Midbrain (tissue), 1 donor: ENCODE data around the gene NOL4L.
A peak's percentile ranks its signal among the peaks of the same experiment; 100 is the strongest.

Experiments used
- DNase-seq: peaks from one replicate; lab custom pipeline; 2025; lab: John Stamatoyannopoulos, UW

NOL4L gene

GRCh38 chr20:32484225-32484957 lies 100.7 kb downstream of the NOL4L start:
- no peak for DNase-seq

GRCh38 chr20:32483351-32484224 lies 101.5 kb downstream of the NOL4L start:
- DNase-seq, result peak; percentile 84

DNA sequence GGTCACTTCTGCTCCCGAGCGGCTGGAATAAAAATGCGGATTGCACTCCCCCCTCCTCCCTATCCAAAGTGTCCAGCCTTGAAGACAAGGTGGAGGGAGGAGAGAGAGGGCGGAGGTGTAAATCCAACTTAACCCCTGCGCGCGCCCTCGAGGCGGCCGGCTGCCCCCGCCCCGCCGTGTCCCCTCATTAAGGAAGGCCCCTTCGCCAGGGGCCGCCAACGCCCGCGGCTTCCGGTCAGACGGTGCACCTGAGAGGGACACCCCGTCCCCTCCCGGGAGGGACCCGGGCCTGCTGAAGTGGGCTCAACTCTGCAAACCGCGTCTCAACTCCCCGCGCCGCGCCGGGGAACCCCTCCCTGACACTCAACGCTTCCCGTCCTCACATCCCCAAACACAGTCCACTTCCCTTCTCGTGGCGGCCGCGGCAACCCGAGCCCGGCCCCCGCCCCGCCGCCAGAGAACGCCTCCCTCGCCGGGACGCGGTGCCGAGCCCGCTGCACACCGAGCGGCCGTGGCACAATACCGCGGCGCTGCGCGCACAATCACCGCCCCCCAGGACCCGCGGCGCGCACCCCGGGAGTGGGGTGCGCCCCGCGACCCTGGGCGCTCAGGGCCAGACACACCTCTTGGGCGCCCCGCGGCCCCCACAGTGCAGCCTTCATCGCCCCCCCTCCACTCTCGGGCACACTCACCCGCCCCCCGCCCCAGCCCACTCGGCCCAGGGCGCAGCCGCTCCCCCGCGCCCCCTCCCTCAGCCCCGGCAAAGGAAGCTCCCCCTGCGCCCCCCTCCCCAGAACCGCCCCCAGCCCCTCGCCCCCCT lies 102.5 kb downstream of the NOL4L start:
- DNase-seq, result no peak

- no peak for DNase-seq
These were observed 103.0 kb downstream of the NOL4L start for GRCh38 chr20:32482143-32482441.

DNA sequence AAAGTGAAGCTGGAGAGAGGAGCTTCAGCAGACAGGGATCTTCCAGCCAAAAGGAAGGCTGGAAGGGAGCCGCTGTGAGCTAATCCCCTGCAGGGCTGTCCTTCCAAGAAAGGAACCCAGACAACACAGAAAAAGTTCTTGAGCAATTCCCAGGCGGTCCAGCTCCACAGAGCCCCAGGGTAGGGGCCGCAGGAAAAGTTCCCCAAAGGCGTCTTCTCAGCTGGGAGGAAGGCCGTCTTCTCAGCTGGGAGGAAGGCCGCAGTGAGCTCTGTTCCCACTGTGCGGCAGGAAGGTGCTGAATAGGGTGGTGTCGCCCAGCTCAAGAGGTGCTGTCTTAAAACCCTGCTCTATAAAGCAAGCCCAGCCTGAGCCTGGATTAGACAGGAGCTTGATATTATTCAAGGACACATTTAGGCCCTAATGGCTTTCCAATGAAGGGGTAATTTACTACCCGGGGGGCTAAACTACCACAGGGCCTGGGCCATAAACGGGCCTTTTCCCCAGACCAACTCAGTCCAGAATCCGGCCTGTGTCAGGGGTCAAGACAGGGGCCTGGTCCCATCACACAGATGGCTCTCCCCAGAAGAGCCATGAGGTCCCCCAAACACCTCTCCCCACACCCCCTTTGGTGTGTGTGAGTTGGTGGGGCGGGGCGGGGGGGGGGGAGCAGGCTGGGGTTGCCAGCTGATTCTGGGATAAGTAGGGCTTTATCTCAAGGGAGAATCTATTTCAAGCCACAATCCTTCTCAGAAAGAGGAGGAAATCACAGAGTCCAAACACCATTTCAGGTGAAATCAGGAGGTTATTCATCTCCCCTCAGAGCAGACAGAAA lies 103.6 kb downstream of the NOL4L start:
- DNase-seq, result peak; percentile 32

GRCh38 chr20:32480371-32481241 lies 104.5 kb downstream of the NOL4L start:
- DNase-seq, result no peak

- DNase-seq, result no peak
These were observed 105.4 kb downstream of the NOL4L start for GRCh38 chr20:32479697-32480171.

DNA sequence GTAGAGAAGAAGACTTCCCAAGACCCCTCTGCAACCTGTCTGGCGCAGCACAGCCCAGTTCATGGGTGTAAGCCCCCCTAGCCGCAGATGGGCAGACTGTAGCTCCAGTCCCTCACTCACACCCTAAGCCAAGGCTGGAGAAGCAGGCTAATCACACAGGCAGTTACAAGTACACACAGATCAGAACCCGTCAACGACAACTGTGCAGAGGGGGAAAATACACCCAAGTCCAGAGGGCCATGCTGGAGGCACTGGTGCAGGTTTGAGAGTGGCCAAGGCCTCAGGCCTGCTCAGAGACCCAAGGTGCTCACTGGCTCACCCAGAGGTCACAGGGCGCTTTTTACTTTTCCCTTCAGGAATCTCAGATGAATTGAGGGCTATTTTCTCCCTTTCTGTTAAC lies 106.1 kb downstream of the NOL4L start:
- no peak for DNase-seq

DNA sequence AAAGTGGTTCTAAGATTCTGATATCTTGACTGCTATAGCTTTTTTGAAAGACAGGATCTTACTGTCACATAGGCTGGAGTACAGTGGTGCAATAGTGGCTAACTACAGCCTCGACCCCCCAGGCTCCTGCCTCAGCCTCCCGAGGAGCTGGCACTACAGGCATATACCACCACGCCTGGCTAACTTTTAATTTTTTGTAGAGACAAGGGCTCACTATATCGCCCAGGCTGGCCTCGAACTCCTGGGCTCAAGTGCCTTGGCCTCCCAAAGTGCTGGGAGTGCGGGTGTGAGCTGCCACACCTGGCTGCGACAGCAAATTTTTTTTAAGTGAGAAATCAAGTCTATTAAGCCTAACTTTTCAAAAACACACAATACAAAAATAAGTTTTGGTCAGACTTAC lies 106.6 kb downstream of the NOL4L start:
- no peak for DNase-seq

GRCh38 chr20:32477594-32478512 lies 107.3 kb downstream of the NOL4L start:
- no peak for DNase-seq

GRCh38 chr20:32476684-32477593 lies 108.2 kb downstream of the NOL4L start:
- no peak for DNase-seq

- DNase-seq, result peak; percentile 84
These were observed 109.9 kb downstream of the NOL4L start for GRCh38 chr20:32474967-32475811.

DNA sequence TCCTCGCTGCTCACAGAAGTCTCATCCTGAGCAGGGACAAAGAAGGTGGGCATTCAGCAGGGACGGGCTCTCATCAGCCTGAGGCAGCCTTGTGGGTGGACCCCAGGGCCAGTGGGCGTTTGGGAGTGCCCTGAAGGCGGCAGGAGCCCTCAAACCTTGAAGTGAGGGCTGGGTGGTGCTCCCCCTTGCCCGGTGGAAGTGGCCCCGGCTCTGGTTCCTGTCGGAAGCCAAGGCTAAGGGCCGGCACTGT lies 110.5 kb downstream of the NOL4L start:
- DNase-seq, result no peak

DNA sequence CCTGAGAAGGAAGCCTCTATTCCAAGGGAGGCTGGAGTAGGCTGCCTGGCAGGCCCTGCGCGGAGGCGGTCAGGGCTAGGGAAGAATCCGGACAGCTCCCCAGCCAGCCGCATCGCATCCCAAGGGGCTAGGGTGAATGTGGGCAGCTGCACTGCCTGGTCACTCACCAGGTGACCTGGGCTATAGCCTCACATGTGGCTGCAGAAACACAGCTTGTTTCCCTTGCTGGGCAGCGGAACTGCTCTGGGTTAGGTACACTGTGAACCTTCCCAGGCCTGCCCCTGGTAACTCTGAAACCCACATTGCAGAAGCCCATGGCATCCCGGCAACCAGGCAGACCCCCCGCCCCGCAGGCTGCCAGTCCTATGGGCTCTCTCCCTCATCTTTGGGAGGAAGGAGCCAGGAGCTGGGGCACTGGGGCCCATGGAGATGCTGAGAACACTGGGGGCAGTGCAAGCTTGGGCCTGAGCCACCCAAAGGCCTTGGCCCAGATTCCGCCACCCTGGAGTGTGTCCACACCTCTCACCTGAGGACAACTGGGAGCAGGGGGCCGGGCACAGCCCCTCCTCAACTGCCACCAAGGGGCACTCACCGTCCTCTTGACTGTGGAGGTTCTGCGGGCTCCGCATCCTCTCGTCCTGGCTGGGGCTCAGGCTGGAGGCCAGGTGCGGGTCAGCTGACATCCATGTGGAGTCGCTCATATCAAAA lies 111.0 kb downstream of the NOL4L start:
- no peak for DNase-seq

- no peak for DNase-seq
These were observed 111.7 kb downstream of the NOL4L start for GRCh38 chr20:32473231-32474008.

DNA sequence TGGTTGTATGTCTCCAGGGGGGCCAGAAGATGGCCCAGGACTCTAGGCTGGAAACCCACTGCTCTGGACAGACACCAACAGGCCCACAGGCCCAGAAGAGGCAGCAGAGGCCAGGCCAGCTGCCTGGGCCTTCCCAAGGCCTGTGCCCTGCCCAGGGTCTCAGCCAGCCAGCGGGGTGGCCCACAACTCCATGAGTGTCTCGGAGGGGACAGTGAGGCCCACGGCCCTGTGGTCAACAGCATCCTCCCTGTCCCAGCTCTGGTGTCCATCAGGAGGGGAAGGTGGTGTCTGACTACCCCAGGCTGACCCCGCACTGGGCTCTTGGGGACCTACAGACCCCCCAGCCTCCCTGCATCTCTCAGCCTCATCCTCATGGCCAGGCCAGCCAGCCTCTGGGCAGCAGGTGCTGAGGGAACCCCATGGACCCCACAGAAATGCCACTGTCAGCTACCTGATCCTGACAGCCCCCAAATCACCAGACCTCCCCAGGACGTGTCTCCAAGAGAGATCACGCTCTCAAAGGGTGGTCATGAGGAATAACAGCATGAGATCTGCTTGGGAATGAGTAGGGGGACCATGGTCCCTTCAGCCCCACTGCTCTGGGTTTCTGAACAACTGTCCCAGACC lies 112.4 kb downstream of the NOL4L start:
- no peak for DNase-seq
